Esophagus squamous epithelium (tissue), 4 donors: ENCODE data around the gene KIAA0232.

Experiments used
- POLR2A ChIP-seq, 4 donors: fragments of 450-650 bp; IDR thresholded peaks; one replicate each; pipeline ENCODE4 v1.6.1; 2017; ENCODE audit warnings: antibody characterized with exemption in 4 of 4, mild to moderate bottlenecking in 4 of 4, moderate library complexity in 3 of 4
- TF ChIP-seq, protein P1 (sequence below), 6 experiments: fragments of 450-650 bp in 4 of 6; fragments of 200-600 bp in 2 of 6; sonication (generic) in 2 of 6; IDR thresholded peaks; one replicate each; pipeline ENCODE4 v1.5.1; 2016 to 2019; ENCODE audit warnings: antibody characterized with exemption in 6 of 6, mild to moderate bottlenecking in 4 of 6, moderate library complexity in 4 of 6

DNA sequence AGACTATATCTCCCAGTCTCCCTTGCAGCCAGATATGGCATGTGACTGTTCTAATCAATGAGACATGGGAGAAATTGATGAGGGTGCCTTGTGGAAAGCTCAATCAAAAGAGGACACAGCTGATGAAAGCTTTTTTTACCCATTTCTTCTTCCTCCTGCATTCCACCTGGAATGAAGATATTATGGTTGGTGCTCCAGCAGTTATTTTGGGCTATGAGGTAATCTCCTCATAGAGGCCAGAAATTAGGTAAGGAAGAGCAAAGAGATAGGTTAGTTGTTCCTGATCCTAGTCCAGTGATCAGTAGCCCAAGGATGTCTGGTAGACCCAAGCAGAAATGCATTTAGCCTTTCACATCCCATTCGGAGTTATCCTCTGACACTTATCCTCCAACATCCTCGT, 16.8 kb upstream of the KIAA0232 start:
- no peak for TF ChIP-seq POLR2A (IDR thresholded peaks at IDR 0.05)
- TF ChIP-seq, protein P1, sequence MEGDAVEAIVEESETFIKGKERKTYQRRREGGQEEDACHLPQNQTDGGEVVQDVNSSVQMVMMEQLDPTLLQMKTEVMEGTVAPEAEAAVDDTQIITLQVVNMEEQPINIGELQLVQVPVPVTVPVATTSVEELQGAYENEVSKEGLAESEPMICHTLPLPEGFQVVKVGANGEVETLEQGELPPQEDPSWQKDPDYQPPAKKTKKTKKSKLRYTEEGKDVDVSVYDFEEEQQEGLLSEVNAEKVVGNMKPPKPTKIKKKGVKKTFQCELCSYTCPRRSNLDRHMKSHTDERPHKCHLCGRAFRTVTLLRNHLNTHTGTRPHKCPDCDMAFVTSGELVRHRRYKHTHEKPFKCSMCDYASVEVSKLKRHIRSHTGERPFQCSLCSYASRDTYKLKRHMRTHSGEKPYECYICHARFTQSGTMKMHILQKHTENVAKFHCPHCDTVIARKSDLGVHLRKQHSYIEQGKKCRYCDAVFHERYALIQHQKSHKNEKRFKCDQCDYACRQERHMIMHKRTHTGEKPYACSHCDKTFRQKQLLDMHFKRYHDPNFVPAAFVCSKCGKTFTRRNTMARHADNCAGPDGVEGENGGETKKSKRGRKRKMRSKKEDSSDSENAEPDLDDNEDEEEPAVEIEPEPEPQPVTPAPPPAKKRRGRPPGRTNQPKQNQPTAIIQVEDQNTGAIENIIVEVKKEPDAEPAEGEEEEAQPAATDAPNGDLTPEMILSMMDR (IDR thresholded peaks at IDR 0.05): no peak
